IMR-90 (cell line): Measurements from ENCODE around the gene EPHA2. TPM values are rescaled to one million over a fixed set of nuclear protein-coding genes. Genes with fewer than 3 reads are reported as not detected.

ENCODE experiments used
- ATAC-seq: fragments of 200-7000 bp; cut with Tn5 transposase; 2 replicates; pipeline ENCODE4 v1.9.1; 2020; ENCODE audit warnings: low read depth, mild to moderate bottlenecking, moderate library complexity
- BruUV-seq: library from RNA; stranded (reverse); fragments of 400-500 nt; replicated peaks from 2 replicates; lab custom pipeline; 2021; lab: Mats Ljungman, UMichigan
- CTCF ChIA-PET: fragments of 300-600 bp; formaldehyde crosslinking; extraction: SDS; loops from one replicate; lab custom pipeline; 2021; ENCODE audit warnings: antibody characterized with exemption; lab: Yijun Ruan, JAX
- POLR2A ChIA-PET: fragments of 300-600 bp; sonication (Branson Sonifier 250); formaldehyde crosslinking; loops from one replicate; lab custom pipeline; 2022; ENCODE audit warnings: antibody characterized with exemption; ENCODE audit not compliant: unreplicated experiment; lab: Charles Lee
- DNase-seq: peaks from one replicate; pipeline ENCODE4 v3.0.0; 2013
- H2AFZ ChIP-seq: replicated peaks from 2 replicates; pipeline ENCODE3; 2013; ENCODE audit warnings: low read length, mild to moderate bottlenecking; ENCODE audit not compliant: poor library complexity
- H2AK5ac ChIP-seq: 2 replicates; pipeline ENCODE4 v1.6.1; 2013; ENCODE audit warnings: low read depth, low read length, inconsistent platforms
- H2AK9ac ChIP-seq: replicated peaks from 2 replicates; pipeline ENCODE3; 2013; ENCODE audit warnings: mild to moderate bottlenecking, low read depth, low read length, moderate library complexity; ENCODE audit not compliant: poor library complexity
- H2BK120ac ChIP-seq: 2 replicates; pipeline ENCODE4 v1.6.1; 2013; ENCODE audit warnings: low read depth, low read length, inconsistent platforms
- H2BK15ac ChIP-seq: 3 replicates; pipeline ENCODE4 v1.6.1; 2013; ENCODE audit warnings: low read depth, low read length, inconsistent platforms
- H2BK20ac ChIP-seq: 2 replicates; pipeline ENCODE4 v1.6.1; 2013; ENCODE audit warnings: low read depth, mild to moderate bottlenecking, inconsistent platforms, low read length, moderate library complexity
- H2BK5ac ChIP-seq: 2 replicates; pipeline ENCODE4 v1.6.1; 2013; ENCODE audit warnings: mild to moderate bottlenecking, low read depth, low read length, inconsistent platforms; ENCODE audit not compliant: poor library complexity, severe bottlenecking
- H3K14ac ChIP-seq: replicated peaks from 2 replicates; pipeline ENCODE4 v1.6.1; 2013; ENCODE audit warnings: low read depth, low read length, inconsistent platforms
- H3K18ac ChIP-seq: 2 replicates; pipeline ENCODE4 v1.6.1; 2013; ENCODE audit warnings: low read depth, low read length, control low read depth
- H3K23ac ChIP-seq: 2 replicates; pipeline ENCODE4 v1.6.1; 2013; ENCODE audit warnings: low read depth, low read length, inconsistent platforms
- H3K27ac ChIP-seq: 2 replicates; pipeline ENCODE4 v1.5.1; 2013; ENCODE audit warnings: mild to moderate bottlenecking, control low read depth, low read length; ENCODE audit not compliant: insufficient read depth
- H3K27me3 ChIP-seq: 2 replicates; pipeline ENCODE4 v1.6.1; 2013; ENCODE audit warnings: low read length; ENCODE audit not compliant: control insufficient read depth, insufficient read depth
- H3K36me3 ChIP-seq: 2 replicates; pipeline ENCODE4 v1.6.1; 2013; ENCODE audit warnings: low read length, mixed read lengths; ENCODE audit not compliant: control insufficient read depth, insufficient read depth
- H3K4ac ChIP-seq: 2 replicates; pipeline ENCODE4 v1.6.1; 2013; ENCODE audit warnings: low read depth, low read length, inconsistent platforms
- H3K4me1 ChIP-seq: 2 replicates; pipeline ENCODE4 v1.6.1; 2013; ENCODE audit warnings: low read length, mixed read lengths; ENCODE audit not compliant: control insufficient read depth, insufficient read depth
- H3K4me2 ChIP-seq: 2 replicates; pipeline ENCODE4 v1.6.1; 2013; ENCODE audit warnings: low read depth, mild to moderate bottlenecking, control low read depth, low read length, moderate library complexity
- H3K4me3 ChIP-seq: 2 replicates; pipeline ENCODE4 v1.5.1; 2013; ENCODE audit warnings: low read depth, mild to moderate bottlenecking, control low read depth, low read length, moderate library complexity; ENCODE audit not compliant: insufficient read depth
- H3K56ac ChIP-seq: 2 replicates; pipeline ENCODE4 v1.6.1; 2013; ENCODE audit warnings: low read length, inconsistent platforms; ENCODE audit not compliant: insufficient read depth; ENCODE audit errors: extremely low read depth
- H3K79me1 ChIP-seq, 2 experiments: 2 replicates each; pipeline ENCODE4 v1.6.1; 2013; ENCODE audit warnings: low read length in 2 of 2, inconsistent platforms in 1 of 2, low read depth in 1 of 2
- H3K9ac ChIP-seq: 2 replicates; pipeline ENCODE4 v1.6.1; 2013; ENCODE audit warnings: low read depth, low read length, control low read depth
- H3K9me1 ChIP-seq: 2 replicates; pipeline ENCODE4 v1.6.1; 2013; ENCODE audit warnings: low read length, inconsistent platforms; ENCODE audit not compliant: insufficient read depth
- H3K9me3 ChIP-seq: 2 replicates; pipeline ENCODE4 v1.6.1; 2013; ENCODE audit warnings: low read length; ENCODE audit not compliant: control insufficient read depth, insufficient read depth
- H4K20me1 ChIP-seq: 2 replicates; pipeline ENCODE4 v1.6.1; 2013; ENCODE audit warnings: low read length, inconsistent platforms; ENCODE audit not compliant: insufficient read depth
- H4K5ac ChIP-seq: 2 replicates; pipeline ENCODE4 v1.6.1; 2013; ENCODE audit warnings: mild to moderate bottlenecking, low read depth, low read length, control low read depth
- H4K8ac ChIP-seq, 2 experiments: 2 replicates each; pipeline ENCODE4 v1.6.1; 2013; ENCODE audit warnings: low read depth in 2 of 2, low read length in 2 of 2, control low read depth in 1 of 2, inconsistent platforms in 1 of 2
- H4K91ac ChIP-seq: 2 replicates; pipeline ENCODE4 v1.6.1; 2013; ENCODE audit warnings: low read depth, low read length, inconsistent platforms; ENCODE audit not compliant: insufficient read depth
- MXI1 ChIP-seq: IDR thresholded peaks from 2 replicates; pipeline ENCODE4 v1.6.1; 2012; ENCODE audit warnings: low read depth, mild to moderate bottlenecking, low read length, moderate library complexity, borderline replicate concordance
- WGBS, 2 experiments: methylation state at CpG; one replicate each; pipeline versions ENCODE4 v1.1.5 to v1.1.7; 2013; ENCODE audit warnings: missing lambda C conversion rate in 2 of 2; ENCODE audit not compliant: insufficient read length in 1 of 2; ENCODE audit errors: extremely low coverage in 2 of 2; 5-methylcytosine and 5-hydroxymethylcytosine counted together
- dilution Hi-C: fragments of 300-500 bp; cut with HindIII; formaldehyde crosslinking; loops from one replicate; pipeline ENCODE4 v1.14.3; 2018; ENCODE audit warnings: low sequenced_read_pairs; ENCODE audit not compliant: unreplicated experiment
- in situ Hi-C: fragments of 300-500 bp; cut with MboI; formaldehyde crosslinking; loops from 3 replicates; pipeline ENCODE4 v1.14.3; 2019; ENCODE audit warnings: low sequenced_read_pairs, inconsistent platforms, mixed read lengths
- intact Hi-C: fragments of 100-400 bp; cut with micrococcal nuclease; formaldehyde crosslinking; loops from 2 replicates; pipeline ENCODE4 v1.10.0; 2022
- polyA plus RNA-seq, 3 experiments: library from polyadenylated mRNA; depleted of rRNA; stranded (reverse); fragments of >200 nt; gene quantifications; 2 replicates each; pipeline ENCODE4 v1.2.3, GENCODE V29; 2012; ENCODE audit warnings: low replicate concordance in 1 of 3
- total RNA-seq: library from RNA; depleted of rRNA; stranded (reverse); fragments of >200 nt; gene quantifications from 2 replicates; pipeline ENCODE4 v1.2.3, GENCODE V29; 2012

EPHA2 gene
- total and polyA plus RNA-seq, 2 of the 4 experiments (the other 2 are of a cell fraction): 24.0 to 72.6 TPM

DNA sequence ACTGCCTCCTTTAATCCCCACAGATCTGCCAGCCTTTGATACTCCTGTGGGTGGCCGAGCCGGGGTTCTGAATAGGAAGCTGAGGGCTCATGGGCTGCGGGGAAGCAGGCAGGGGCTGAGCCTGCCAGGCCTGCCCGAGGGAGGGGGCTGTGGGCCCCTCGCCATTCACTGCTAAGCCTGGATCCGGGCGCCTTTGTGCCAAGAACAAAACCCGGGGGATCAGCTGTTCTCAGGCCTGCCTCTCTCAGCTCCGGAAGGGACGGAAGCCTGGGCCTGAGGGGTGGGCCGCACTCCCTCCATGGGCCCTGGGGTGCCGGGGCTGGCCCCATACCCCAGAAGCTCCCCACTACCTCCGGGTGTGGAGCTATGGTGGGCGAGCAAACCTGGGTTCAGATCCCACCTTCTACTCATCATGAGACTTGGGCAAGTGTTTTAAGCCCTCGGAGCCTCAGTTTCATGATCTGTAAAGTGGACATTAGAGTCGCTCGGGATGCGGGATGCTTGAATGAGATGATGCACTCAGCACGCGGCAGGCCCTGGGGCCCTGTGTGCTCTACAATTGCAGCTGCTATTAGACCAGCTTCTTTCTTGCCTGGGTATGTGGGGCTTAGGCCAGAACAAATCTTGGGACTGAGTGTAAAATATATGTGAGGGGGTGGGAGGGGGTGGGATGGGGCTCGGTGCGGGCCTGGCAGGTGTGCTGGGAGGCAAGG is 19.2 kb upstream of the EPHA2 start:
- Histone ChIP-seq H3K9ac (peak overlapping the region; percentile 13; the same call in 1 of the 2 replicates), H3K4ac (peak overlapping the region; percentile 86), H3K27ac (peak overlapping the region; percentile 86), H3K23ac (0 out of 2 replicates have a peak overlapping the region, but pooled peaks have one; percentile 59), H4K5ac (no peak overlapping the region), H3K27me3 (no peaks in the 10 kb centered on the region), H3K36me3 (no peaks in the 10 kb centered on the region), H3K14ac (0 out of 2 replicates have a peak overlapping the region, but pooled peaks have one; percentile 72), H4K91ac (peak overlapping the region; percentile 77), H2AK5ac (peak overlapping the region; percentile 87), H2AK9ac (peak overlapping the region; percentile 60), H3K56ac (no peak overlapping the region), H3K4me1 (peaks cover 41% of the 10 kb centered on the region), H2BK5ac (peak overlapping the region; percentile 71), H2AFZ (no peak overlapping the region), H2BK20ac (peak overlapping the region; percentile 87), H3K9me3 (no peaks in the 10 kb centered on the region), H2BK120ac (peak overlapping the region; percentile 87), H3K18ac (peak overlapping the region; percentile 59; the same call in 1 of the 2 replicates), H4K20me1 (no peaks in the 10 kb centered on the region), H3K4me3 (no peak overlapping the region), H3K4me2 (no peak overlapping the region), H2BK15ac (peak overlapping the region; percentile 89; the same call in 2 of the 3 replicates), H3K9me1 (peaks cover 8% of the 10 kb centered on the region; the same call in 1 of the 2 replicates), H4K8ac (peak overlapping the region in 1 of 2 experiments; percentile 56; a peak in 1 of 4 replicates), H3K79me1 (peaks cover 0 to 11% of the 10 kb centered on the region in 2 experiments; a peak in 1 of 4 replicates)
- no peak for TF ChIP-seq MXI1
- no TSS peak for BruUV-seq
- intact Hi-C loops (no loop called here), dilution Hi-C loops (no loop called here), in situ Hi-C loops (loop anchor here (25.0 kb wide), 1 partner anchor 388 kb away; no protein-coding TSS in a partner anchor)
- ATAC-seq: no peak
- CTCF ChIA-PET: no interaction called here
- 80% methylated on average over 8 of the region's 22 CpGs; no CpG with 5 or more reads in 1 of the 2 experiments for WGBS, 2 experiments
- POLR2A ChIA-PET: interaction anchor here (0.6 kb wide), 1 partner anchor 11 kb away, joined by 5 read pairs; no protein-coding TSS in a partner anchor
- DNase-seq: no peak
